K562 (cell line): ENCODE measurements around the gene HOXA13. TPM values are rescaled to one million over a fixed set of nuclear protein-coding genes. Genes with fewer than 3 reads are reported as not detected.

Source experiments
- ATAC-seq: fragments of 200-7000 bp; cut with Tn5 transposase; 3 replicates; pipeline ENCODE4 v1.9.1; 2020; ENCODE audit warnings: moderate library complexity
- BruUV-seq: library from RNA; stranded (reverse); fragments of 400-500 nt; replicated peaks from 2 replicates; lab custom pipeline; 2021; lab: Mats Ljungman, UMichigan
- CTCF ChIA-PET: fragments of 300-600 bp; formaldehyde crosslinking; extraction: SDS; loops from one replicate; lab custom pipeline; 2021; ENCODE audit warnings: low intra/inter-chr PET ratio; lab: Yijun Ruan, JAX
- POLR2A ChIA-PET: fragments of 300-600, 350-650 bp; sonication (Branson Sonifier 250); formaldehyde crosslinking; extraction: SDS; loops from one replicate; lab custom pipeline; 2021; ENCODE audit warnings: antibody characterized with exemption, inconsistent platforms; lab: Yijun Ruan, JAX
- DNase-seq, 4 experiments: peaks; one replicate each; pipeline versions ENCODE4 v3.0.0 to v3.0.0-alpha.2; 2011 to 2018; ENCODE audit warnings: low spot score in 3 of 4, mixed read lengths in 3 of 4; ENCODE audit errors: extremely low read depth in 1 of 4
- FAIRE-seq: peaks from 2 replicates; lab custom pipeline; 2011; peaks lifted over from hg19 to GRCh38; lab: Jason Lieb, UNC
- H2AFZ ChIP-seq: 2 replicates; pipeline ENCODE4 v1.6.0; 2011; ENCODE audit warnings: low read depth, low read length, control low read depth, inconsistent platforms
- H3K27ac ChIP-seq: fragments of 200-600 bp; 3 replicates; pipeline ENCODE4 v1.8.0; 2011; ENCODE audit warnings: low read depth, mild to moderate bottlenecking, control low read depth, inconsistent platforms, low read length, moderate library complexity, mixed read lengths; ENCODE audit errors: extremely low read depth
- H3K27me3 ChIP-seq, 2 experiments: fragments of 300-600 bp in 1 of 2; 2 replicates in 1 of 2; 3 replicates in 1 of 2; pipeline versions ENCODE4 v1.6.0 to v1.8.0; 2011; ENCODE audit warnings: inconsistent platforms in 2 of 2, low read length in 2 of 2, mild to moderate bottlenecking in 1 of 2, mixed read lengths in 1 of 2, moderate library complexity in 1 of 2; ENCODE audit not compliant: control insufficient read depth in 2 of 2, insufficient read depth in 2 of 2
- H3K36me3 ChIP-seq: fragments of 300-600 bp; 3 replicates; pipeline ENCODE4 v1.8.0; 2011; ENCODE audit warnings: mild to moderate bottlenecking, low read length, inconsistent platforms; ENCODE audit not compliant: control insufficient read depth, insufficient read depth
- H3K4me1 ChIP-seq, 2 experiments: fragments of 200-600 bp in 1 of 2; replicated peaks in 1 of 2; 2 replicates in 1 of 2; 3 replicates in 1 of 2; pipeline versions ENCODE4 v1.5.1 to v1.8.0; 2011; ENCODE audit warnings: inconsistent platforms in 2 of 2, low read length in 2 of 2, mild to moderate bottlenecking in 1 of 2, mixed read lengths in 1 of 2, moderate library complexity in 1 of 2; ENCODE audit not compliant: control insufficient read depth in 2 of 2, insufficient read depth in 2 of 2
- H3K4me2 ChIP-seq: 2 replicates; pipeline ENCODE4 v1.6.1; 2011; ENCODE audit warnings: low read length, control low read depth, inconsistent platforms, mixed read lengths; ENCODE audit not compliant: insufficient read depth
- H3K4me3 ChIP-seq: fragments of 200-600 bp; sonication (generic), shearing (Covaris generic); 2 replicates; pipeline ENCODE4 v1.5.1; 2016; ENCODE audit warnings: control low read depth, inconsistent platforms
- H3K79me2 ChIP-seq: fragments of 200-600 bp; 3 replicates; pipeline ENCODE4 v1.8.0; 2011; ENCODE audit warnings: low read length, inconsistent platforms; ENCODE audit not compliant: control insufficient read depth, insufficient read depth
- H3K9ac ChIP-seq, 2 experiments: 2 replicates each; pipeline versions ENCODE4 v1.6.0 to v1.6.1; 2011; ENCODE audit warnings: low read depth in 2 of 2, low read length in 2 of 2, control low read depth in 1 of 2, inconsistent platforms in 1 of 2, mild to moderate bottlenecking in 1 of 2, mixed read lengths in 1 of 2; ENCODE audit not compliant: insufficient read depth in 1 of 2
- H3K9me1 ChIP-seq: one replicate; pipeline ENCODE4 v1.6.0; 2011; ENCODE audit warnings: inconsistent platforms, mild to moderate bottlenecking, low read length, moderate library complexity; ENCODE audit not compliant: control insufficient read depth, insufficient read depth
- H3K9me3 ChIP-seq: replicated peaks from 2 replicates; pipeline ENCODE4 v1.5.1; 2011; ENCODE audit warnings: low read depth, low read length, inconsistent platforms; ENCODE audit not compliant: control insufficient read depth, insufficient read depth
- H4K20me1 ChIP-seq: replicated peaks from 2 replicates; pipeline ENCODE4 v1.6.1; 2011; ENCODE audit warnings: low read length, inconsistent platforms, mixed read lengths; ENCODE audit not compliant: control insufficient read depth, insufficient read depth
- CTCFL ChIP-seq: IDR thresholded peaks from 2 replicates; pipeline ENCODE4 v1.6.1; 2011; ENCODE audit warnings: borderline replicate concordance, low read depth, mild to moderate bottlenecking, moderate library complexity, low read length; ENCODE audit not compliant: insufficient read depth, poor library complexity, severe bottlenecking
- NFXL1 ChIP-seq: fragments of 450-650 bp; formaldehyde crosslinking; IDR thresholded peaks from 2 replicates; pipeline ENCODE4 v1.4.0; 2021; ENCODE audit warnings: mild to moderate bottlenecking
- ZFP36 ChIP-seq: fragments of 150-350 bp; IDR thresholded peaks from 2 replicates; pipeline ENCODE4 v1.6.1; 2018; ENCODE audit warnings: low read length, low read depth; ENCODE audit not compliant: partially characterized antibody
- WGBS: fragments of 100-300 bp; shearing (Covaris generic); methylation state at CpG from one replicate; pipeline ENCODE4 v1.1.6; 2016; ENCODE audit warnings: low coverage, mixed read lengths; ENCODE audit not compliant: insufficient coverage; ENCODE audit errors: missing lambda C conversion rate; 5-methylcytosine and 5-hydroxymethylcytosine counted together
- in situ Hi-C: fragments of 300-500 bp; cut with MboI; formaldehyde crosslinking; loops from 4 replicates; pipeline ENCODE4 v1.15.0; 2018; ENCODE audit warnings: inconsistent platforms, mixed read lengths
- intact Hi-C: fragments of 100-400 bp; cut with micrococcal nuclease; formaldehyde crosslinking; loops from 2 replicates; pipeline ENCODE4 v1.14.2; 2022
- polyA plus RNA-seq, 8 experiments: library from polyadenylated mRNA; depleted of rRNA in 4 of 8; stranded (reverse) in 5 of 8; unstranded in 3 of 8; fragments of >200 nt; fragmentation: Nextera tagmentation in 2 of 8; fragmentation: Illumina TruSeq in 1 of 8; extraction: Ambion mirVana in 2 of 8; extraction: Trizol in 1 of 8; gene quantifications; 2 replicates each; pipeline versions ENCODE4 v1.2.1 to v1.2.3, GENCODE V29; 2011 to 2014; ENCODE audit warnings: inconsistent platforms in 1 of 8, missing spikeins in 1 of 8
- total RNA-seq, 7 experiments: library from RNA; depleted of rRNA in 6 of 7; stranded (reverse); fragments of >200 nt in 6 of 7; fragmentation: Illumina TruSeq in 2 of 7; extraction: Trizol in 2 of 7; gene quantifications; 2 replicates each; pipeline versions ENCODE4 v1.2.1 to v1.2.3, GENCODE V29; 2011 to 2021; ENCODE audit warnings: low replicate concordance in 1 of 7

HOXA13 gene
- total and polyA plus RNA-seq, 9 of the 15 experiments (the other 6 are each of a cell fraction or from before 2014, with no cell fraction given): not detected

GRCh38 chr7:27164367-27165088 is 35.4 kb downstream of the HOXA13 start:
- Histone ChIP-seq H3K79me2 (no peaks in the 10 kb centered on the region), H3K4me2 (peak overlapping the region; percentile 11; the same call in 1 of the 2 replicates), H3K4me3 (no peak overlapping the region), H3K9ac (no peak overlapping the region), H3K27ac (no peak overlapping the region), H4K20me1 (no peaks in the 10 kb centered on the region), H3K9me1 (no peaks in the 10 kb centered on the region), H3K4me1 (peaks cover 0 to 26% of the 10 kb centered on the region in 2 experiments; a peak in 2 of 5 replicates), H3K9me3 (no peaks in the 10 kb centered on the region), H2AFZ (no peak overlapping the region), H3K27me3 (peaks cover 36 to 77% of the 10 kb centered on the region in 2 experiments), H3K36me3 (no peaks in the 10 kb centered on the region)
- no TSS peak for BruUV-seq
- TF ChIP-seq NFXL1 (CRISPR knock-in tag) (no peak), ZFP36 (peak; percentile 71), CTCFL (peak; percentile 35)
- WGBS: 12% methylated on average over 44 of the region's 47 CpGs
- peak in 1 of 4 experiments; percentile 14 for DNase-seq
- in situ Hi-C loops: loop anchor here (5.0 to 25.0 kb wide), 4 partner anchors 652 to 1277 kb away; no protein-coding TSS in a partner anchor
- peak; percentile 43; the same call in 2 of the 3 replicates for ATAC-seq
- POLR2A ChIA-PET: no interaction called here
- intact Hi-C loops: loop anchor here (5.0 kb wide), 3 partner anchors 302 to 1272 kb away; partner anchors contain the start of genes SKAP2 and SNX10
- FAIRE-seq: no peak
- CTCF ChIA-PET: no interaction called here
